ENCODE results near the gene GAK. TPM values are rescaled to one million over a fixed set of nuclear protein-coding genes. Genes with fewer than 3 reads are reported as not detected.

Gene GAK
- total RNA-seq, 3 donors from 2014 or later (not counting 1 experiment from before 2014, with no cell fraction given): 349 to 358 (median 349) TPM

DNA sequence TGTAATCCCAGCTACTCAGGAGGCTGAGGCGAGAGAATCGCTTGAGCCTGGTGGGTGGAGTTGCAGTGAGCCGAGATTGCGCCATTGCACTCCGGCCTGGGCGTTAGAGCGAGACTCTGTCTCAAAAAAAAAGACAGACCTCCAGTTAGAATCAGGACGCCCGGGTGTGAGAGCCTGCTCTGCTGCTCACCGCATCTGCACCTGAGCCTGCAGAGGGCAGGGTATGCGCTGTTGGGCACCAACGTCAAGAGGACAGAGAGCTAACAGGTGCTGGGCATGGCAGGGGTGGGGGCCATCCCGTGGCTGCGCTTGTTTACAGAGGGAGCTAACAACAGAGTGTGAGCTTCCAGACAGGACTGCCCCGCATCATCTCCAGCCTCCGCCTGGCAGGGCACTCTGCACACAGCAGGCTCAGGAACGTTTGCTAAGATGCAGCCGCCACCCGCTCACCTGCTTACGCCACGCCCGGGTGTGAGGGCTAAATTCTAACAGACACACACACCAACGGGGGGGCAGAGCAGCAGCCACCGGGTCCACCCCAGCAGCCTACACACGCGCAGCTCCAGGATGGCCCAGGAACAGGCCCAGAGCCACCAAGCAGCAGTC, 56.2 kb downstream of the GAK start:
- Histone ChIP-seq H3K4me3 (ENCODE audit: low read length) (no peak overlapping the region), H3K9me3 (ENCODE audit: control insufficient read depth, insufficient read depth, low read length) (no peaks in the 10 kb centered on the region), H3K4me1 (ENCODE audit: control insufficient read depth, insufficient read depth, low read length) (peaks cover 10% of the 10 kb centered on the region), H3K27me3 (ENCODE audit: control insufficient read depth, insufficient read depth, low read length) (no peaks in the 10 kb centered on the region), H3K27ac (ENCODE audit: low read length) (no peak overlapping the region), H3K36me3 (ENCODE audit: control insufficient read depth, insufficient read depth, low read length) (peaks cover 55% of the 10 kb centered on the region)
- no peak overlapping the region for H3K27ac Mint-ChIP-seq
- no peak overlapping the region for H3K4me3 Mint-ChIP-seq
- H3K27me3 Mint-ChIP-seq (ENCODE audit: low read depth in 2 of 2): no peaks in the 10 kb centered on the region
- no peaks in the 10 kb centered on the region for H3K9me3 Mint-ChIP-seq
- 96% methylated on average over 26 of the region's 26 CpGs for WGBS (ENCODE audit: insufficient coverage)
- no peak for ATAC-seq
- TF ChIP-seq CTCF (IDR thresholded peaks at IDR 0.05): no peak
- H3K4me1 Mint-ChIP-seq: peaks cover 18 to 26% of the 10 kb centered on the region in 2 donors
- intact Hi-C loops (cut with micrococcal nuclease): no loop called here
- H3K36me3 Mint-ChIP-seq: peaks cover 16% of the 10 kb centered on the region
- DNase-seq: no peak

DNA sequence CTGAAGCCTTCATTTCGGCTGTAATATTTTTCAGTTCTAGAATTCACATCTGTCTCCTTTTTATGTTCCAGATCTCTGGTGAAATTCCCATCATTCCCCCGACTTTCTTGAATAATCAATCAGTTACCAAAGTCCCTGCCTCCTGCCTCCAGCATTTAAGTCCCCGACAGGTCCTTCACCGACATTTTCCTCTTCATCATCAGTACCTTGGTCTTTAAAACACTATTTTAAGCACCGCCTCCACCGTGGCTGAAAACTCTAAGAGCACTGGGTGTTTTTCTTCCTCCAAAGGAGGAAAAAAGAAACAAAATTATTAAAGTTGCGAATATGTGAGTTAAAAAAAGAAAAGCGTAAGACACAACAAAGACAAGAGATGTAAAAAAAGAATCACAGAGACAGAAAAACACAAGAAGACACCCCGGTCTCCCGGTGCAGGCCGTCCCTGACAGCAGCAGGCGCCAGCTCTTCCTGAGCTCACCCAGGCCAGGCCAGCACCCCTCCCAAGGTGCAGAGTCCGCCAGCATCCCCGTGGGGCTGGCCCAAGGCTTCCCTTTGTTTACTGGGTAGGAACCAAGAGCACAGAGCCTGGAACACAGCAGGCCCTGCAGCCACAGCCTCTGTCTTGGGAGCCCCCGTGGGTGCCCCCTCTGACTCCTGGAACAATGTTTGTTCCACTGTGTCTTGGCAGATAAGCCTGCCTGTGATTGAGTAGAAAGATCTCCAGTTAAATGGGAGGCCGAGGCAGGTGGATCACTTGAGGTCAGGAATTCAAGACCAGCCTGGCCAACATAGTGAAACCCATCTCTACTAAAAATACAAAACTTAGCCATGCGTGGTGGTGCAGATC, 56.9 kb downstream of the GAK start:
- H3K36me3 ChIP-seq (ENCODE audit: control insufficient read depth, insufficient read depth, low read length): peaks cover 54% of the 10 kb centered on the region
- Mint-ChIP-seq H3K4me1 (peaks cover 16 to 23% of the 10 kb centered on the region in 2 donors), H3K36me3 (peaks cover 16% of the 10 kb centered on the region), H3K4me3 (no peak overlapping the region), H3K27ac (peak overlapping the region; percentile 50 to 66), H3K27me3 (ENCODE audit: low read depth in 2 of 2) (no peaks in the 10 kb centered on the region), H3K9me3 (no peaks in the 10 kb centered on the region)
- H3K27me3 ChIP-seq (ENCODE audit: control insufficient read depth, insufficient read depth, low read length): no peaks in the 10 kb centered on the region
- TF ChIP-seq CTCF (IDR thresholded peaks at IDR 0.05): no peak
- 94% methylated on average over 16 of the region's 17 CpGs for WGBS (ENCODE audit: insufficient coverage)
- no peak overlapping the region for H3K4me3 ChIP-seq (ENCODE audit: low read length)
- no peaks in the 10 kb centered on the region for H3K9me3 ChIP-seq (ENCODE audit: control insufficient read depth, insufficient read depth, low read length)
- no peak for DNase-seq
- H3K4me1 ChIP-seq (ENCODE audit: control insufficient read depth, insufficient read depth, low read length): peaks cover 10% of the 10 kb centered on the region
- no peak overlapping the region for H3K27ac ChIP-seq (ENCODE audit: low read length)
- ATAC-seq: no peak
- intact Hi-C loops (cut with micrococcal nuclease): no loop called here

- 96% methylated on average over 9 of the region's 9 CpGs for WGBS (ENCODE audit: insufficient coverage)
- Mint-ChIP-seq H3K9me3 (no peaks in the 10 kb centered on the region), H3K27me3 (ENCODE audit: low read depth in 2 of 2) (no peaks in the 10 kb centered on the region), H3K4me1 (peaks cover 4 to 12% of the 10 kb centered on the region in 2 donors), H3K4me3 (no peak overlapping the region), H3K36me3 (peaks cover 16% of the 10 kb centered on the region), H3K27ac (peak overlapping the region in 1 of 2 donors; percentile 64)
- intact Hi-C loops (cut with micrococcal nuclease): no loop called here
- TF ChIP-seq CTCF (IDR thresholded peaks at IDR 0.05): no peak
- Histone ChIP-seq H3K36me3 (ENCODE audit: control insufficient read depth, insufficient read depth, low read length) (peaks cover 47% of the 10 kb centered on the region), H3K4me3 (ENCODE audit: low read length) (no peak overlapping the region), H3K27ac (ENCODE audit: low read length) (no peak overlapping the region), H3K9me3 (ENCODE audit: control insufficient read depth, insufficient read depth, low read length) (no peaks in the 10 kb centered on the region), H3K4me1 (ENCODE audit: control insufficient read depth, insufficient read depth, low read length) (peaks cover 5% of the 10 kb centered on the region), H3K27me3 (ENCODE audit: control insufficient read depth, insufficient read depth, low read length) (no peaks in the 10 kb centered on the region)
- DNase-seq (no peak), ATAC-seq (no peak)
These were observed 58.1 kb downstream of the GAK start for GRCh38 chr4:874056-874455.

Measured in natural killer cell (primary cell).